Hematopoietic multipotent progenitor cell treated with erythropoietin and hydrocortisone succinate and interleukin-3 and kit ligand, for 8 days (in vitro differentiated cells): ENCODE measurements around the gene RET.
"Not testable (repeated sequence)": the region's sequence is repeated elsewhere in the genome, so short reads cannot be mapped to it uniquely, and the experiment has no call there.

Source experiments
- DNase-seq: peaks from one replicate; pipeline ENCODE4 v3.0.0-alpha.2; 2015

Gene RET

DNA sequence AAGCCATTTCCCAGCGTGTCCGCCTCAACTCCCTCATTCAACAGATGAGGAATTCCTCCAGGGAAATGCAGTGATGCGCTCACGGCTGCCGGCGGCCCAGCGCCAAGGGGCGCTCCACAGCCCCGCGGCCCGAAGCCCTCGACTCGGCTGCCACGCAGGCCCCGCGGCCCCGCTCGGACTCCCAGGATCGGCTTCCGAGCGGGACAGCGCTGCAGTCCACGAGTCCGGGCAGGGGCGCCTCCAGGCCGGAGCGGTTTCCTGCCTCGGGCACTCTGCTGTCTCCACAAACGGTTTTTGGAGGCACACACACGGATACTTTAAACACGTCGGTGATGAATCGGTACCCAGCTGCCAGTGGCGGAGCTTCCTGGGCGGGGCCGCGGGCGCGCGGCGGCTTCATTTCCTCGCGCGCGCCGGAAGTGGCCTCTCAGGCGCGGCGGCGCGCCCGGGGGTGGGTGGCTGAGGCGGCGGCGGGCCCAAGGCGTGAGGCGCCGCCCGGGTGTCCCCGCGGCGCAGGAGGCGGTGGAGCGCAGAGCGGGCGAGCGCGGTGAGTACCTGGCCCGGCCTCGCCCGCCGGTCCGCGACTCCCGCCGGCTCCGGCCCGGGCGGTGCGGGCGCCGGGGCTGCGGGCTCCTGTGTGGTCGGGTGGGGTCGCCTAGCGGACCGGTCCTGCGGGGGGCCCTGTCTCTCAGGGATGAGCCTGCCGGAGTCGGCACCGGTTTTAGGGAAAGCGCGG, 61.3 kb downstream of the RET start, which contains the start of gene CSGALNACT2:
TSS of gene CSGALNACT2 (plus strand) at position 425 of the 736 bp plus-strand sequence. CDS start 16,705 bp downstream, outside the sequence.
- peak; percentile 83 for DNase-seq

DNA sequence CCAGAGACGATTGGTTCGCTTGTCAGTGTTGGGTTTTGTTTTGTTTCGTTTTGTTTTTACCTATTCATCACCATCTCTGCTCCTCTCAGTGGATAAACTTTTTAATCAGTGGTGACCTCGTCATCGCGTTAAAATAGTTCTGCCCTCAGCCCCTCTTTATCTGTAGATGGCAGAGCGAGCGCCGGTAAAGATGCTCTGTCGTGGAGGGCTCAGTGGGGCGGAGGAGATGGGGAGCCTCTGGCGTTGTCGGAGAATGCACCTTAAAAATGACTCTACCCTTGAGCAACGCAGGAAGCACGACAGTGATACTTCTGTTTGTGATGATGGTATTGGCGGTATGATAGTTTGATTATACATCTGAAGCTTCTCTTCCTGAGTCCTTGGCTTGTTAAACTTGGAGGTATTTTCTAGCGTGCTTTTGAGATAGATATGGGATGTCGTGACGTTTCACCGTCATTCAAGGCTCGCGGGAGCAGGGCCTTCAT, 61.9 kb downstream of the RET start:
- DNase-seq: peak; percentile 71

DNA sequence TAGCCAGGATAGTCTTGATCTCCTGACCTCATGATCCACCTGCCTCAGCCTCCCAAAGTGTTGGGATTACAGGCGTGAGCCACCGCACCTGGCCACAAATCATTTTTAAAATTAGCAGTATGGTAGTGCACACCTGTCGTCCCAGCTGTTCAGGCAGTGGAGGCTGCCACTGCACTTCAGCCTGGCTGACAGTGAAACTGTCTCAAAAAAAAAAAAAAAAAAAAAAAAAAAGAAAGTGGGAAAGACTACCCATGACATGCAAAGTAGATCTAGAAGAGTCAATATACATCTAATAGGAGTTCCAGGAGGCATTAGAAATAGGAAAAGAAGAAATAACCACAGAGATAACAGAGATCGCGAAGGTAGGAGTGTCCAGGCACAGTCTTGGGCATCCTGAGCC, 64.6 kb downstream of the RET start:
- no peak for DNase-seq

DNA sequence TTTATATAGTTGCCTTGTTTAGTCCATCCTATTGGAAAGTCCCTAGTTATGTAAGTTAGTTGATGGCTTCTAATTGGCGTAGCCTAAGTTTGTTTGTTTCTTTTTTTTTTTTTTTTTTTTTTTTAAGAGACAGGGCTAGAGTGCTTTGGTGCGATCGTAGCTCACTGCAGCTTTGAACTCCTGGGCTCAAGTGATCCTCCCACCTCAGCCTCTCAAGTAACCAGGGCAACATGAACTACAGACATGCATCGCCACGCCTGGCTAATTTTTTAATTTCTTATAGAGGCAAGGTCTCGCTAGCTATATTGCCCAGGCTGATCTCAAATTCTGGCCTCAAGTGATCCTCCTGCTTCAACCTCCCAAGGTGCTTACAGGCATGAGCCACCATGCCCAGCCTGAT, 68.4 kb downstream of the RET start:
- DNase-seq: no peak

DNA sequence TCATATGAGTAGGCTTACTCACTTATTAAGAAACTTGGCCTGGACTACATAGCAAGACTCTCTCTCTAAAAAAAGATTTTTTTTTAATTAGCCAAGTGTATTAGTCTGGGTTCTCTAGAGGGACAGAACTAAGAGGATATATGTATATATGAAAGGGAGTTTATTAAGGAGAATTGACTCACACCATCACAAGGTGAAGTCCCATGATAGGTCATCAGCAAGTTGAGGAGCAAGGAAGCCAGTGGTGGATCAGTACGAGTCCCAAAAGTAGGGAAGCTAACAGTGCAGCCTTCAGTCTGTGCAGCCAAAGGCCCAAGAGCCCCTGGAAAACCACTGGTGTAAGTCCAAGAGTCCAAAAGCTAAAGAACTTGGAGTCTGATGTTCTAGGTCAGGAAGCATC, 69.1 kb downstream of the RET start:
- not testable (repeated sequence) for DNase-seq

DNA sequence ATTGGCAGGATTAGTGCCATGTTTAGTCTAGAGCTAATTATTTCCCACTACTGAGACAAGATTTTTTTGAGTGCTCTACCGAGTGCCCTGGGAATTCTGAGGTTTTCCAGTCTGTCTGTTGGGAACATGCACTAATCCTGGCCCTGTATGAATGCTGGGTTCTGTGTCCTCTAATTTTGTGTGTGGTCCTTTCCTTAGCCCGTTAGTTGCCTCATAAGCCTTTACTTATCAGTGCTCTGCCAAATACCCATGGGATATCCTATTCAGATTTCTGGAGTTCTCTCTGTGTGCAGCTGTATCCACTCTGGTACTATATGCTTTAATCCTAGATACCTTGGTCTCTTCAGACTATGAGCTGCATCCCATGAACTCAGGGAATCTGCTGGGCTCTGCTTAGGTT, 74.5 kb downstream of the RET start:
- DNase-seq: no peak

DNA sequence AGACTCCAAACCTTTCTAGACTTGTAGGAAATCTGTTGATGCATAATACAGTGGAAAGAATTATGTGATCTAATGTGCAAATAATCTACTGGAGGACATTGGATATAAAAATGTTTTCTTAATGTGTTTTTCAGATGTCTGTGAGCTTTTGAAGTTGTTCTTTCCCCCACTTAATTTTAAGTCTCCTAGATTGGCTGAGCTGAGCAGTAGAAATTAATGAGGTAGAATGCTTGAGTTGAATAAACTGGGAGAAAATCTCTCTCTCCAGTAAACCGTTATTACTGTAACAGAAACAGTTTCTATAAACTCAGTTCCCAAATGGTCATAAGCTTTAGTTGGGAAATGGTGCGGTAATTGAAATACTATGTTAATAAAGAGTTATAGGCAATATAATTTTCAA, 77.0 kb downstream of the RET start:
- no peak for DNase-seq

DNA sequence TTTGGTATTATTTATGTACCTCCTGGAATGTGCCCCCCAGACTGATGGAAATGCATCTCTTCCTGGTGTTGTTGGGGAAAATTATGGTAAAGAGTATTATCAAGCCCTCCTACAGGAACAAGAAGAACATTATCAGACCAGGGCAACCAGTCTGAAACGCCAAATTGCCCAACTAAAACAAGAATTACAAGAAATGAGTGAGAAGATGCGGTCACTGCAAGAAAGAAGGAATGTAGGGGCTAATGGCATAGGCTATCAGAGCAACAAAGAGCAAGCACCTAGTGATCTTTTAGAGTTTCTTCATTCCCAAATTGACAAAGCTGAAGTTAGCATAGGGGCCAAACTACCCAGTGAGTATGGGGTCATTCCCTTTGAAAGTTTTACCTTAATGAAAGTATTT, 78.4 kb downstream of the RET start:
- no peak for DNase-seq

DNA sequence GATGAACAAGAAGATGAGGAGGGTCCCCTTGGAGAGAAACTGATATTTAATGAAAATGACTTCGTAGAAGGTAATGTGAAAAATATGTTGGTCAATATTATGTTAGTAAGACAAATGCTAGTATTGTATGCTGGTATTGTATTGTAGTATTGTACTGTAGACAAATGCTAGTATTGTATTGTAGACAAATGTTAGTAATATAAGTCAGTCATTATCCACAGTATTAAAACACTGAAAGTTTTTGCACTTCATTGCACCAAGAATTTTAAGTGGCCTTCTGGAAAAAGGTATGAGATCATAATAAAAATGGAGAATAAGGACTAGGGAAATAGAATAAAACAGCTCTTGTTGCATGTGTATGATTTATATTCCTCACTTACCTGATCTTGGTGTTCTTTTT, 78.9 kb downstream of the RET start:
- DNase-seq: no peak

DNA sequence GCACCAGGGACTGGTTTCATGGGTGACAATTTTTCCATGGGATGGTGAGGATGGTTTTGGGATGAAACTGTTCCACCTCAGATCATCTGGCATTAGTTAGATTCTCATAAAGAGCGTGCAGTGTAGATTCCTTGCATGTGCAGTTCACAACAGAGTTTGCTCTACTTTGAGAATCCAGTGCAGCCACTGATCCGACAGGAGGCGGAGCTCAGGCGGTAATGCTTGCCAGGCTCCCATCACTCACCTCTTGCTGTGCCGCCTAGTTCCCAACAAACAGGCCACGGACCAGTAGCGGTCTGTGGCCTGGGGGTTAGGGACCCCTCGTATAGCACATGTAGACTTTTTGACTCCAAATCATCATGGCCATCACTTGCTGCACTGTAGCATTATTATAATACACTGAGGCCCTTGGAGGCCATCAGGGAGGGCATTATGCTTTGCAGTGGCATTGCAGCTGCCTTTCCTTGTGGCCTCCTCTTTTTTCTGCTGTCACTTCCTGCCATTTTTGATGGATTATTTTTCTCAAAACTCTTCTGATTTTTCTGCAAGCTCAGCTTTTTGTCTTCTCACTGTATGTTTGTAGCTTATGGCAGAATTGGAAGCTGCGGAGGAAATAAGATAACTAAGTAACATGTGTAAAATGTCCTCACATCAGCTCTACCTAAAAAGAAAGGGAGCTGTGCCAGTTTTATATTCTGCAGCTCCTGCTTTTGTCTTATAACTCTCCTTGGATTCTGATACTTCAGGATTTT, 79.9 kb downstream of the RET start:
- DNase-seq: no peak

DNA sequence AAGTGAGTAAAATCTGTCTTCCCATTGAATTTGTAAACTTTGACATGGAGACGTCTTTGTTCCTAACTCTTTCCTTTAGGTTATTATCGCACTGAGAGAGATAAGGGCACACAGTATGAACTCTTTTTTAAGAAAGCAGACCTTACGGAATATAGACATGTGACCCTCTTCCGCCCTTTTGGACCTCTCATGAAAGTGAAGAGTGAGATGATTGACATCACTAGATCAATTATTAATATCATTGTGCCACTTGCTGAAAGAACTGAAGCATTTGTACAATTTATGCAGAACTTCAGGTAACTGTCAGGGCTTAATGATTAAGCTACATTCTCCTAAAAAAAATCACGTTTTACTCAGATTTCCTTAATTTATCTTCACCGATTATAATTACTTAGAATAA, 81.8 kb downstream of the RET start:
- no peak for DNase-seq

DNA sequence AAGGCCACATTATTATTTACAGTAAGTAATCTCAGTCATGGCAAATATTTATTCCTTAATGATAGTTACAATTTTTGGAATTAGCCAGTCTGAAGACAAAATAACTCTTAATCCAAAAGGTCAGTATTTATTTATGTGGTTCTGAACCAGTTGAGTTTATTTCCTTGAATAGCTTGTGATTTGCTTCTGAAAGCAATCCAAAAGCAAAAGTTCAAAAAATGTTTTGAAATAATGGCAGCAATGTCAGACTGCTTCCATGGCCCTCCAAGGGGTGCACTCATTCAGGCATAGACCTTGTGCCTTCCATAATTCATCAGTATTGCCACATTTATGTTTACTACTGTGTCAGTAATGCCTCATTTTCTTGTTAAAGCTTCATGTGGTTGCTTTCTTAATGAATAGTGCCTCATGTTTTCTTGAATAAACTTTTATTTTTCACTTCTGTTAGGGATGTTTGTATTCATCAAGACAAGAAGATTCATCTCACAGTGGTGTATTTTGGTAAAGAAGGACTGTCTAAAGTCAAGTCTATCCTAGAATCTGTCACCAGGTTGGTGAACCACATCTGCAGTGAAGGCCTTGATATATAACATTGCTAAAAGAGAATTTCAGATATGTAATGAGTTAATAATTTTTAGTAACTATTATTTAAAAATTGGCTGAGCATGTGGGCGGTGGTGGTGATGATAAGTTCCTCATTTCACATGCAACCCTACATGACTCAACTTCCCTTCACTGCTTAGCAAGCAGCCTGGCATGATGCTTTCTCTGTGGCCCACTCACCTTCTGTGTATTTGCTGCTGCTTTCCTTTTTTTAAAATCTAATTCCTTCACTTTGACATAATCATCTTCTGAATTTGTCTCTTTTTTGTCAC, 83.4 kb downstream of the RET start:
- DNase-seq: no peak

DNA sequence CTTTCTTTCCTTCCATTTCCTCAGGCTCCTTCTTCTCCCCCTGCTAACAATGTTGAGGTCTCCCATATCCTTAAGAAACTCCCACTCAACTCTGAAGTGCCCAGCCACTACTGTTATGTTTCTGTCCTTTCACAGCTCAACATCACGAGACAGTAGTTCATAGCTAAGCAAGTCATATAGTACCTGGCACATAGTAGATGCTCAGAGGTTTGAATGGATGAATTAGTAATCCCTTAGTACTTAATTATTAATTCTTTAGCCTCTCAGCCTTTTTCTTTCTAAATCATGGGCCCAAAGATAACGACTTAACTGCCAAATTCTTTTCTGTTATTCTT, 84.0 kb downstream of the RET start:
- no peak for DNase-seq

DNA sequence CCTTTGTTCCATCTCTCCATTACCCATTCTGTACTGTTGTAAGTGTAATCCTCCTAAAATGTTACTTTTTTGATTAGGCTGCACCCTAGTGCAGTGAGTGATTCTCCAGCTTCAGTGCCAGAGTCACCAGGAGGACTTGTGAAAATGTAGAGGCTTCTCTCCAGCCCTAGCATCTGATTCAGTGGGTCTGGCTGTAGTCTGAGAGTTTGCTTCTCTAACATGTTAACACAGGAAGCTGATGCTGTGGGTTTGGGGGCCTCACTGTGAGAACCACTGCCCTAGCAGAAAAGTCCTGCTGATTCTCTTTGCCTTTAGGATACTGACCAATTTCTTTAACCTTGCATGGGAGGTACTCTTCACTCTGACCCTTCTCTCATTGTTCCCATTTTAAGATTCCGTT, 85.7 kb downstream of the RET start:
- no peak for DNase-seq

DNA sequence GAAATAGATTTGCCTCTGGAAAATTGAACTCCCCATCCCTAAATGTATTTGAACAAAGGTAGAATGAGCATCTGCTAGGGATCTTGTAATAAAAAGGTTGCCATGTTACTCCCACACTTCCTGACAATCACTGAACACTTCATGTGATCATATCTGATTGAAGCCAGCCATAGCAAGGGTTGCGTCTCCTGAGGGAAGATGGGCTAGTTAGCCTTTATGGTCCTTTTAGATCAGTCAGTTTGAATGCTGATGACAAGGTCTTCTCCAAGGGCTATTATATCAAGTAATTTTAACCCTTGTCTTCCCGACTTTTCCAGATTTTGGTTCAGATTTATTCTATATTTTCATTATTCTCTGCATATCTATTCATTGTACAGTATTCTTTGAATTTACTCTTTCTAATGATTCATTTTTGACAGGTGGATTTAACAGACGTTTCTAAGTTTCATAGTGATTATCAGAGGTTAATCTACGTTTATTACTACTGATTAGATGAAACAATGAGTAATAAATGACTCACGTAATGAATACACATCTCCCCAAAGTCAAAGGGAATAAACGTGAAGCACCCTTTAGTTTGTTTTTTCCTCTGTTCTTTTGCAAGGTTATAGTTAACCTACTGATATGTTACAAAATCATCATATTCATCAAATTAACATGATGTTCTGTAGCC, 89.5 kb downstream of the RET start:
- DNase-seq: no peak

DNA sequence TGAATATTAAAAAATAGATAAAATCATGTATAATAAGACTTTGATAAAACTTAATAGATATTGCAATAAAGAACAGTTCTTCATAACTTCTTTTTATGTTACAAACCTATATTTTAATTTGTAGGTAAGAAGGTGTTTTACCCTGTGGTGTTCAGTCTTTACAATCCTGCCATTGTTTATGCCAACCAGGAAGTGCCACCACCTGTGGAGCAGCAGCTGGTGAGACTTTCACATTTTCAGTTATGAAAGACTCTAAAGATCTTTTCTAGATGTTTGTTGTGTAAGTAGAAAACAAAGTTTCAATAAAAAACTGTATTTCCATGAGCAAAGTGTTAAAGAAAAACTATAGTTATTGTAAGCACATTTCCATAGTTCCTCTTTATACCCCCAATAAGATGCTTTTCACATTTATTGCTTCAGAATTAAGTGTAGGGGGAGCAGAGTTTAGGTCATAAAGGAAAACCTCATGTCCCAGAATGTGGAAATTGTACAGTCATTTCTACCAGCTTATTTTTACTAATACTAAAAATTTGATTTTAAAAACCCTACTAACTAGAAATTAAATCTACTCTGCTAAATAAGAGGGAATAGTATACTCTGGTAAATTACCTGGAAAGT, 90.1 kb downstream of the RET start:
- DNase-seq: no peak

DNA sequence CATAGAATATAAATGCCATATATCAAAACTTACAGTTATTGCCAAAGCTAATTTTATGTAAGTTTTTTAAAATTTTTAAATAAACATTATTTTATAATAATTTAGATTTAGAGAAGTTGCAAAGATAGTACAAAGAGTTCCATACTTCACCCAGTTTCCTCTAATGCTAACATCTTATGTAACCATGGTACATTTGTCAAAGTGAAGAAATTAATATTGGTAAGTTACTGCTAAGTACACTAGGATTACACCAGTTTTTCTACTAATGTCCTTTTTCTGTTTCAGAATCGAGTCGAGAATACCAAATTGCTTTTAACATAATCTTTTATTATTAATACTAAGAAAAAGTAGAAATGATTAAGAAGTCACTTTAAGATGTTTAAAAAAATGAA, 90.6 kb downstream of the RET start:
- no peak for DNase-seq

DNA sequence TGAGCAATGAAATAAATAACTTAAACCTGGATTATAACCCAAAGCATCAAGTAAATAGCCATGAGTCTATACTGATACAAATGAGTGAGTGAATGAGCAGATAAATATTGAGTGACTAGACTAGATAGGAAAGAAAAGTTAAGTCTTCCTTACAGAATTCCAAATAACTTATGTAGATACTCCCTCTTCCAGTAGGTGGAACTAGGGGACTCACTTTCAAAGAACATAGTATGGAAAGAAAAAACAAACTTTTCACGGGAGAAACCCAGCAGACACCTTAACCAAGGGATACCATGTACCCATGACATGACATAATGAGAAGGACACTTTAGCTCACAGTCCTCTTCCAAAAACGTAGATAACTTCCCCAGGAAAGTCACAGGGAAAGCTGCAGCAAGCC, 93.6 kb downstream of the RET start:
- DNase-seq: no peak

DNA sequence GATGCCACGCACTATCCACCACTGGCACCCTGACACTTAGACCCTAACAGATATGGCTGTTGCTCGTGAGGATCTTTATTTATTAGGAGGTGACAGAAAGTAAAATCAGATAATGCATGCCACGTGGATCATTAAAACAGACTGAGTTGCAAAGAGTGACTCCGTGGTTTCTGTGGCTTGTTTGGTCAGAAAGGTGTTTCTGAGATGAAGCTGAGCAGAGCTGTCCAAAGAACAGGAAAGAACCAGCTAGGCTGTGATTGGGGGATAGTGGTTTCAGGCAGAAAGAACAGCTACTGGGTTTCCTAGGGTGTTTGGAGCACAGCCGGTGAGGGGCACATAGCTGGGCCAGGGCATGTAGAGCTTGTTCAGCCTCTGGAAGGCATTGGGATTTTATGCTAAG, 95.8 kb downstream of the RET start:
- no peak for DNase-seq

DNA sequence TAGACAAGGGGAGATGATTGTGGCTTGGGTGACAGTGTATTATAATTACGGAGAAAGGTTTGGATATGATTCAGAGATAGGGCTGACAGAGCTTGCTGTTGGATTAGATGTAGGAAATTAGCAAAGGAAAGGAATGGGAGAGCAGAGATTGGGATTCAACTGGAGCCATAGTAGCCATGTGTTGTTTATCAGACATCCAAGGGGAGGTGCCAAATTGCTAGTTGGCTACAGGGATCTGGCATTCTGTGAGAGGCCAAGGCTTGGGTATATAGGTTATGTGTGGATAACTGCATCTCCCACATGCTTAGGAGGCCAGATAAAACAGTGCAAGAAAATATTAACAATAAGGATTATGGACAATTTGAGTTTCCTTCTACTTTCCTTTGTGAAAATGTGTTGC, 96.3 kb downstream of the RET start:
- DNase-seq: no peak

DNA sequence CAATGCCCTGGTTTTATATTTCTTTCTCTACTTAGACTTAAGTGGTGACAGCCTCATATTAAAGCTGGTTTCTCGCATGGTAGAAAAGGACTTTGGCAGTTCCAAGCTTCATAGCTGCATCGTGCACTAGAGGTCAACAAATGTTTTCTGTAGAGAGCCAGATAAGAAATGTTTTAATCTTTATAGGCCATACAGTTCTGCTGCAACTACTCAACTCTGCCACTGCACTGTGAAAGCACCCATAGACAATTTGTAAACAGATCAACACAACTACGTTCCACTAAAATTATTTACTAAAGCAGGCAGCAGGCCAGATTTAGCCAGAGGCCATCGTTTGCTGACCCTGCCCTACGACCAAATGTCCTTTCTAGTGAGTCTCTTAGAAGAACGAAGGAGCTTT, 98.1 kb downstream of the RET start:
- DNase-seq: peak; percentile 62

DNA sequence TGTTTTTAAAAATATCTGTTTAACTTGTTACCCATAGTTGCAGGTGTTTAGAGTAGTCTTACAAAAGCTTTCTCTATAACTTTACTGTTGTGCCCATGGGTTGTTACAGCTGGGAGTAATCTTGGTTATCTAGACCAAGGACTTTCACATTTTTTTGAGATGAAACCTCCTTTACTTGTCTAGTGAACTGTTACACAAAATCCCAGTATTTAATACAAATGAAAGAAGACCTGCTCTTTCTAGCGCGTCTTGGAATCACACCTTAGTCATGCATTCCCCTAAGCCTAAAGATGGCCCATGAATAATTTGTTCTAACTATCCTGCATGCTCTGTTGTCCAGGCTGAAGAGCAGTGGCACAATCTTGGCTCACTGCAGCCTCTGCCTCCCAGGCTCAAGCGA, 99.4 kb downstream of the RET start:
- no peak for DNase-seq

DNA sequence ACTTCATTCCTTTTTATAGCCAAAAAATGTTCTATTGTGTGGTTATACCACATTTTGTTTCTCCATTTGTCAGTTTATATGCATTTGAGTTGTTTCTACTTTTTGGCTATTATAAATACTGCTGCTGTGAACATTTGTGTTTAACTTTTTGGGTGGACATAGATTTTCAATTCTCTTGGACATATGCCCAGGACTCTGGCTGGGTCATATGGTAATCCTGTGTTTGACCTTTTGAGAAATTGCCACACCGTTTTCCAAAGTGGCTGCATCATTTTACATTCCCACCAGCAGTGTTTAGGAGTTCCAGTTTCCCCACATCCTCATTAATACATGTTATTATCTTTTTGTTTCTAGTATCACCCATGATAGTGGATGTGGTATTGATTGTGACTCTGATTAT, 100.7 kb downstream of the RET start:
- no peak for DNase-seq
